NCI-H446 (cell line): ENCODE measurements around the gene KMT2D.
"Not testable (repeated sequence)": the region's sequence is repeated elsewhere in the genome, so short reads cannot be mapped to it uniquely, and the experiment has no call there.

Experiments used
- DNase-seq, 2 experiments: peaks; one replicate each; lab custom pipeline; 2025; lab: John Stamatoyannopoulos, UW

KMT2D gene

GRCh38 chr12:49088150-49088931 is 27.7 kb upstream of the KMT2D start:
- peak; percentile 66 to 91 for DNase-seq

- DNase-seq: no peak
Measured at GRCh38 chr12:49086116-49086515, 25.5 kb upstream of the KMT2D start.

GRCh38 chr12:49084438-49084837 is 23.8 kb upstream of the KMT2D start:
- DNase-seq: no peak

DNA sequence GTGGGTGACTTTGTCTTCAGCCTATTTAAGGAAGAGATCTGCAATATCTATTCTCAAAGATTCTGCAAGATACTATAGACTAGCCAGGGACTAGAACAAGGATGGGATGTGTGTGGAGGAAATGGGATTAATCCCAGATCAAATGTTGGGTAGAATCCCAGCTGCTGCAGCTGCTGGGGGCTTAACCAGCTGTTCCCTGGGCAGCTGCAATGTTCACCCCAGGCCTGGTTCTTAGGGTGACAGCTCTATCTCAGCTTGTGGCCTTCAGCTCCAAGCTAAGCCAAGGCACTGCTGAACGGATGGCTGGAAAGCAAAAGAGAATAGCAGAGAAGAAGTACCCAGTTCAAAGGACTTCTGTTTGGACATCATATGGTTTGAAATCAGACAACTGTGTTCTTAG is 19.2 kb upstream of the KMT2D start:
- no peak for DNase-seq

DNA sequence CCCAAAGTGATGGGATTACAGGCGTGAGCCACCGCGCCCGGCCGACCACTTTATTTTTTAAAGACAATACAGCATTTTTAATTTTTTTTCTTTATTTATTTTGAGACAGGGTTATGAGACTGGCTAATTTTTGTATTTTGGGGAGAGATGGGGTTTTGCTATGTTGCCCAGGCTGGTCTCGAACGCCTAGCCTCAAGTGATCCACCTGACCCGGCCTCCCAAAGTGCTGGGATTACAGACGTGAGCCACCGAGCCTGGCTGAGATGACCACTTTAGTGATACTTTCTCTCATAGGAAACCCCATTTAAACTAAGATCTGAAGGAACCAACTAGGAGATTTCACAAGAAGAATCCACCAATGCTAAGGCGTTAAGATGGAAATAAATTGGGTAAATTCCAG is 10.4 kb upstream of the KMT2D start:
- no peak for DNase-seq

DNA sequence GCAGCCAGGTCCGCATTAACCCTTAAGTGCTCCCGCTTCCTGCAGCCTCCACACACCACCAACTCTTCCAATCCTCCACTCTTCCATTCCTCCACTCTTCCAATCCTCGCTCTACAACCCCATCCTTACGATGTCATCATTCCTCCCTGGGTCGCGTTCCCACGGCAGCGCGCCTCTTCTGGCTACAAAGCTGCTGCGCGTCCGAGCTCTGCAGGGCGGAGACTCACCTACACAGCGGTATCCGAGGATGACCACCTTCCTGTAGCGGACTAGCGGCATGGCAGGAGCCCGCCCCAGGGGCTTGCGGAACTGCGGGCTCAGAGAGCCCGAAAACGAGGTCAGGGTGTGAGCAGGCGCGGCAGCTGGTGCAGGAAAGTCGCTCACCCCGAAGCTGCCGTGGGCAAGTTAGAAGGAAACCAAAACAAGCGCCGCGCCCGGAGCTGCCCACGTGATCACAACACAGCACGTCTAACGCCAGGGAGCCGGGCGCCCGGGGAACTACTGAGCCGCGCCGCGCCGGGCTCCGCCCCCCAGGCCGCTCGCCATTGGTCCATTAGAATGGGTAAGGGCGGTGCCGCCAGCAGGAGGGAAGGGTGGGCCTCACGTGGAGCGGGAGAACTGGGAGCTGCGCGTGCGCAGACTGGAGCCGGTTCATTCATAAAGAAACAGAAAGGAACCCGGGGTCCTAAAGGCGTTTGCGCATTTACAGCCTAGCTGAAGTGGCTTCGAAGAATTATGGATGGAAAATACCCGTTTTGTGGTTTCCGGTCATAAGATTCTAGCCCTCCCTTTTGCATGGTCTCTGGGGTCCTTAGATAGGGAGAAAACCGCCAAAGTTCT is 9.1 kb upstream of the KMT2D start, which contains the start of gene RHEBL1:
TSS of gene RHEBL1 (minus strand) at position 473 of the 840 bp plus-strand sequence. CDS start at position 279, 194 bp downstream.
- DNase-seq: peak; percentile 93 to 98

- no peak for DNase-seq
Measured at GRCh38 chr12:49068879-49069506, 8.4 kb upstream of the KMT2D start.

- DNase-seq: no peak
Measured at GRCh38 chr12:49066120-49066519, 5.5 kb upstream of the KMT2D start.

GRCh38 chr12:49064767-49065152 is 4.2 kb upstream of the KMT2D start:
- no peak for DNase-seq

- not testable (repeated sequence) for DNase-seq
Measured at GRCh38 chr12:49061916-49062315, 1.3 kb upstream of the KMT2D start.

GRCh38 chr12:49061157-49061650 is 610 bp upstream of the KMT2D start:
- no peak for DNase-seq

DNA sequence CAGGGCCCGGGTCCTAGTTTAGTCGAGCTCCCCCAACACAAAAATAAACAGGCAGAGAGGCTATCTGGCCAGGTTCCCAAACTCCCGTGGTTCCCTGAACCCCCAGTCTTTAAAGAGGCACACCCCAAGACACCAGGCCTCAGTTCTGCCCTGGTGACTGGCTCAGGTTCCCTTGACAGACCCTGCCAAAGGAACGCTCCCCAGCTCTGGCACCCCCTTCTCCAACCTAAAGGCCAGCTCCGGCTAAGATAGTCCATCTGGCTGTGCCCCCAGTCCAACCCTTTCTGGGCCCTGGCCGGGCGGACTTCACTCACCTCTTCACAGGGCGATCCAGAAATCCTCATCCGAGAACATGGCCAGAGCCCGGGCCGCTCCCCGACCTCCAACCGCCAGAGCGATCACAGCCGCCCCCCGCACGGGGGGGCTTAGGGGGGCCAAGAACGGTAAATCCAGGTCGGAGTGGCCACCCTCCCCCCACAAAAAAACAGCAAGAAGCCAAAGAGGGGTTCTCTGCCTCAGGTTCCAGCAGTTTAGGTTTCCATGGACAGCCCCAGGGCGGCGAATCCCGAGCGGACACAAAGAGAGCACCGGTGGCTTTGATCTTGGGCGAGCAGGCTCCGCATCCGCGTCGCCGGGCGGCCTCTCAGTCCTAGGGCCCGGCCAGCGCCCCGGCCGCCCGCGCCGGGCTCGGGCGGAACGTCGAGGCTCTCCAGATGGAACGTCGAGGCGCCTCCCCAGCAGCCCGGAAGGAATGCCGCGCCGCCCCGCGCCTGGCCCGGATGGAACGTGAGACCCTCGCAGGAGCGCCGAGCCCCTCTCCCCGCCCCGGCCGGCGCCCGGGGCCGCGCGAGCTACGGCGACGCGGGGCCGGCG is 1.1 kb downstream of the KMT2D start:
- DNase-seq: peak in 1 of 2 experiments; percentile 13

GRCh38 chr12:49059045-49059298 is 1.6 kb downstream of the KMT2D start:
- DNase-seq: no peak

- DNase-seq: no peak
Measured at GRCh38 chr12:49058366-49059044, 2.1 kb downstream of the KMT2D start.

GRCh38 chr12:49057888-49058287 is 2.7 kb downstream of the KMT2D start:
- no peak for DNase-seq

GRCh38 chr12:49055978-49056754 is 4.4 kb downstream of the KMT2D start:
- DNase-seq: peak in 1 of 2 experiments; percentile 43

GRCh38 chr12:49055092-49055491 is 5.5 kb downstream of the KMT2D start:
- DNase-seq: no peak

- DNase-seq: no peak
Measured at GRCh38 chr12:49054524-49054923, 6.1 kb downstream of the KMT2D start.

DNA sequence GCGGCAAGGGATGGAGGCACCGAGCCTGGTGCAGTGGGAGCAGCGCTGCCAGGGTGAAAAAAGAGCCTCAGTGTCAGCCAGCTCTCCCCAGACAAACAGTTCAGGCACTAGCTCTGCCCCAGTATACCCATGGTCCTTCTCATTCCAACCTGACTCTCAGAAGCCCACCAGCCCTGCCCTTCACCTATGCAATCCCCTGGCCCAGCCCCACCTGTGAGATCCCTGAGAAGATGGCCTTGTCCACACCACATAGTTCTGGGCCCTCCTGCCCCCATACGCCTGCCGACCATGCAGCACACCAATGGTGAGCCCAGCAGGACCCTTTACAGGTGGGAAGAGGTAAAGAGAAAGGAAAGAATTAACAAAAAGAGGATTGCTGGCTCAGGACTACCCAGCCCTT is 6.5 kb downstream of the KMT2D start:
- DNase-seq: no peak

DNA sequence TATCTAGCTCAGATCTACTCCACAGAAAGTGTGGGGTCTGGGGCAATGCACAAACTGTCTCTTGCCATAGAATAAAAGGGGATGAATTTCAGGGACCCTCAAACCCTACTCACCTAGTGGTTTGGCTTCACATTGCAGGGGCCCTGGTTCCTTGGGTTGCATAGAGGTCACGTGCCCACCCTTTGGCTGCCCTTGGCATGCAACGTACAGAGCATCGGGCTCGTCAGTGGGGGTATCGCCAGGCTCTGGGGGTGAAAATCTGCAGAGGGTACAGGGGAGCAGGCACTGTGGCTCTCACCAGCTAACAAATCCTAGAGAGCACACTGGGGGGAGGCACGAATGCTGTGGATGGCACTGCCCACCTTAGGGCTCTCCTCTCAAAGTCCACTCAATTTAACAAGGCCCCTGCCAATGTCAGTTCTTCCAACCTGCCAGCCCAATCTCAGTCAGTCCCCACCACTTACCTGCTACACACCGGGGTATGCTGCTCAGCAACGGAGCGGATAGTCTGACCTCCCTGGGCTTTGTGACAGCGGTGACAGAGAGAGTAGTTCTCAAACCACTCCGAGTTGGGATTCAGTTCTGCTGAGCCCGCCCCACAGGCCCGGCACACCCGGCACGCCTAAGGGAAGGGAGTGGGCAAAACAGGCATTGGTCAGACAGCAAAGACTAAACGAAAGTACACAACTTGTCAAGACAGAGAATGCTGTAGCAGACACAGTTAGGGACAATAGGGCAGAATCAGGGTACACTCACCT is 8.0 kb downstream of the KMT2D start:
- DNase-seq: no peak
